Cardiac fibroblast (primary cell): ENCODE data around the gene ADGRL2.

Experiments used
- DNase-seq, 2 donors: peaks; one replicate each; pipeline versions ENCODE4 v3.0.0 to v3.0.0-alpha.2; 2010; ENCODE audit warnings: low read depth in 2 of 2
- H3K4me3 ChIP-seq, 2 donors: replicated peaks in 1 of 2; 1 replicate in 1 of 2; 2 replicates in 1 of 2; pipeline ENCODE4 v1.5.1; 2011; ENCODE audit warnings: low read depth in 2 of 2, low read length in 2 of 2, mild to moderate bottlenecking in 2 of 2, moderate library complexity in 1 of 2
- TF ChIP-seq, protein P1 (sequence below): IDR thresholded peaks from one replicate; pipeline ENCODE4 v1.5.1; 2011; ENCODE audit warnings: low read depth, mild to moderate bottlenecking, low read length, inconsistent platforms

ADGRL2 gene

DNA sequence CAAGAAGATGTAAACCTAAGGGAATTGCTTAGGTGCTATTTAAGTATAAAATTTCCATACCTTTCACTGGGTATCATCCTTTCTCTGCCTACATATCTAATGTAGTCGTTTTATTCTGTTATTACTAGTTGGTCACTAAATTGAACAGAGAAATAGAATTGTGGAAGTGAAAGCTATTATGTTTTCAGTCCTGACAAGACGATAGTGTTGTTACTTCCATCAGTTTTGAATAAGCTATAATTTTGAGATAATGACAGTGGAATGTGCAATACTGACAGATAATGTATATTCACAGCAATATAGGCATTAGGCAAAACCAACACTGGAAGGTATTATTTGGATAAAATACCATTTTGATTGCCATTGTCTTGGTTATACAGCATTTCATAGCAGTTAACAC is 181.8 kb downstream of the ADGRL2 start:
- no peak for DNase-seq
- TF ChIP-seq, protein P1, sequence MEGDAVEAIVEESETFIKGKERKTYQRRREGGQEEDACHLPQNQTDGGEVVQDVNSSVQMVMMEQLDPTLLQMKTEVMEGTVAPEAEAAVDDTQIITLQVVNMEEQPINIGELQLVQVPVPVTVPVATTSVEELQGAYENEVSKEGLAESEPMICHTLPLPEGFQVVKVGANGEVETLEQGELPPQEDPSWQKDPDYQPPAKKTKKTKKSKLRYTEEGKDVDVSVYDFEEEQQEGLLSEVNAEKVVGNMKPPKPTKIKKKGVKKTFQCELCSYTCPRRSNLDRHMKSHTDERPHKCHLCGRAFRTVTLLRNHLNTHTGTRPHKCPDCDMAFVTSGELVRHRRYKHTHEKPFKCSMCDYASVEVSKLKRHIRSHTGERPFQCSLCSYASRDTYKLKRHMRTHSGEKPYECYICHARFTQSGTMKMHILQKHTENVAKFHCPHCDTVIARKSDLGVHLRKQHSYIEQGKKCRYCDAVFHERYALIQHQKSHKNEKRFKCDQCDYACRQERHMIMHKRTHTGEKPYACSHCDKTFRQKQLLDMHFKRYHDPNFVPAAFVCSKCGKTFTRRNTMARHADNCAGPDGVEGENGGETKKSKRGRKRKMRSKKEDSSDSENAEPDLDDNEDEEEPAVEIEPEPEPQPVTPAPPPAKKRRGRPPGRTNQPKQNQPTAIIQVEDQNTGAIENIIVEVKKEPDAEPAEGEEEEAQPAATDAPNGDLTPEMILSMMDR = no peak
- no peak overlapping the region for H3K4me3 ChIP-seq

DNA sequence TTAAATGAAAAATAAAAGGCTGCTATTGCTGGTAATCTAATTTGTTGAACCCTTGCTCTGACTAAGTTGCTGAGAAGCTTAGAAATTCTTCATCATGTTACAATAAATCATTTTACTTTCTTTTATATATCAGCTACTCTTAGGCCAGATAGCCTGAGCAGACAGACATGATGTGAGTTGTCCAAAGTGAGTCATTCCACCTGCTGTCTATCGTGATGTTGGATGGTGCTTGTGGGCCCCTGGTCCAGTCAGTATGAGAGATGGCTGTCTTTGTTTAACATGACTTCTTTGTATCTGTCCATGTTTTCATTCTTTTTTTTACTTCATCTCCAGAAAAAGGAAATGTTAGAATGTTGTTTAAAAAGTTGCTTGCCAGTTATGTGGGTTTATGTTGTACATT is 188.8 kb downstream of the ADGRL2 start:
- TF ChIP-seq, protein P1 = no peak
- H3K4me3 ChIP-seq = no peak overlapping the region
- DNase-seq = no peak

DNA sequence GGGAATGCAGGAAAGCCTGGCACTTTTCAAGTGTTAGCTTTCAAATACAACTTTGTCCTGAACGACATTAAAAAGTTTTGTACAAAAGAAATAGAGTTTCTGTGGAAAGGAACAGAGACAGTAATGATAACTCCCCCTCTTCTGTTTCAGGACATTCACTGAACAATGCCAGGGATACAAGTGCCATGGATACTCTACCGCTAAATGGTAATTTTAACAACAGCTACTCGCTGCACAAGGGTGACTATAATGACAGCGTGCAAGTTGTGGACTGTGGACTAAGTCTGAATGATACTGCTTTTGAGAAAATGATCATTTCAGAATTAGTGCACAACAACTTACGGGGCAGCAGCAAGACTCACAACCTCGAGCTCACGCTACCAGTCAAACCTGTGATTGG is 189.5 kb downstream of the ADGRL2 start:
- TF ChIP-seq, protein P1 = no peak
- no peak overlapping the region for H3K4me3 ChIP-seq
- no peak for DNase-seq

DNA sequence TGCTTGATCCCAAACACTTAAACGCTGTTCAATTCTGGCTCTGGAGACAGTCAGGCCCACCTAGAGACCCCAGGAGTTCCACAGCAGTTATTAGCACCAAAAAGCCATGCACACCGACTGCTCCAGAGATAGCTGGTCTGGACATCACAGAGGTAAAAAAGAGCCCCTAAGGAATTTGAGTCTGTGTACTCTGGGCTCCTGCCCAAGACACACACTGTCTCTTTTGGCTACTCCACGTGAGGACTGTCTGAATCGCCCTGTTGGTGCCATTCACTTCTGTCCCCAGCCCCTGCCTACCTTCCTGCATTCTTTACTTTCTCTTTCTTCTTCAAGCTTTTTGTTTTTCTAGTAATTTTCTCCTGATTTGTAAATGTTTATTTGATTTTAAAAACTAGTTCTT is 197.4 kb downstream of the ADGRL2 start:
- peak; percentile 13 to 27 for DNase-seq
- TF ChIP-seq, protein P1 = no peak
- H3K4me3 ChIP-seq = no peak overlapping the region

DNA sequence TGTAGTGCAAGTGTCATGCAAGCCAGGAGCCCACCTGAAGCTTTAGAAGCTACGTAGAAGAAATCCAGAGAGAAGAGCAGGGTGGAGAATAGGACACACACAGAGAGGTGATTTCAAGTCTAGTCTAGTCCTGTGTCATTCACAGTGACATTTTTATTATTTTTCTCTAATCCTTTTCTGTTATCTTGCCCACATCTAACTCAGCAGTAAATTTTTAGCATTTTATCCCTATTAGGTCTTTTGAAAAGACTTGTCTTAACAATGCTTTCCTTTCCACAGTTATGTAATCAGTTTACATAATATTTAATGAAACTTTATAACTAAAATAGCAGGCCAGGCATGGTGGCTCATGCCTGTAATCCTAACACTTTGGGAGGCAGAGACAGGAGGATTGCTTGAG is 198.6 kb downstream of the ADGRL2 start:
- no peak for DNase-seq
- no peak overlapping the region for H3K4me3 ChIP-seq
- TF ChIP-seq, protein P1 = no peak

DNA sequence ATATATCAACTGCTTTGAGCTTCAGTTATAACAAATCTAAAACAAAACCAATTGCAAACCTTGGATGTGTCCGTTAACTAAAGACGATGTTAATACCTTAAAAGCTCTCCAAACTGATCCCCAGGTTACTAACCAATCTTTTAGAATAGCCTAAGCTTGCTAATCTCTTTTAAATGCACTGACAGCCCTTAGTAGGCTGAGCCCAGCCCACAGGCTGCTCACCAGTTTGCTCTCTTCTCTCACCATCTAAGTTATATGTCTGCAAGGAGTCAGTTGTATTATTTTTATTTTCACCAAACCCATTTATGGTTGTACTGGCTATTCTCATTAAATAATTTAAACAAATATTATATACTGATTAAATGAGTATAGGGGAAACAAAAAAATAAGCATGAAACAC is 199.5 kb downstream of the ADGRL2 start:
- TF ChIP-seq, protein P1 = no peak
- DNase-seq = no peak
- no peak overlapping the region for H3K4me3 ChIP-seq

DNA sequence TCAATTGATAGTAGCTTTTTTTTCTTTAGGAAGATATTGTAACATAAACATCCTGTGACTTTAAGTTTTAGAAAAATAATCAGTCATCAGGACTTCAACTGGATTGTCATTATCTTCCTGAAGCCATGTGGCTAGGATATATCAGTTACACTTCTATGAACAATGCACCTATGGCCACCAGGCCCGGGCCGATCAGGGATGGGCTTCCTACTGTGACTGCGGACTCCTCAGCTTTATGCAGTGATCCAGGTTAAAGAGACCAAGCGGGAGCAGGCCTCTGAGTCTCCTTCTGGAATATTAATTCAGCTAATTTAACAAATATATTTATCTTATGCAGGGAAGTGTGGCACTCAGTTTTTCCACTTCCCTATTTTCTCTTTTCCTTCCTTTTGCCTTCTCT is 200.6 kb downstream of the ADGRL2 start:
- no peak overlapping the region for H3K4me3 ChIP-seq
- no peak for DNase-seq
- TF ChIP-seq, protein P1 = no peak
